ENCODE measurements around the gene TSPEAR.
A peak's percentile ranks its signal among the peaks of the same experiment; 100 is the strongest.
"Not testable (repeated sequence)": the region's sequence is repeated elsewhere in the genome, so short reads cannot be mapped to it uniquely, and the experiment has no call there.

The TSPEAR gene

DNA sequence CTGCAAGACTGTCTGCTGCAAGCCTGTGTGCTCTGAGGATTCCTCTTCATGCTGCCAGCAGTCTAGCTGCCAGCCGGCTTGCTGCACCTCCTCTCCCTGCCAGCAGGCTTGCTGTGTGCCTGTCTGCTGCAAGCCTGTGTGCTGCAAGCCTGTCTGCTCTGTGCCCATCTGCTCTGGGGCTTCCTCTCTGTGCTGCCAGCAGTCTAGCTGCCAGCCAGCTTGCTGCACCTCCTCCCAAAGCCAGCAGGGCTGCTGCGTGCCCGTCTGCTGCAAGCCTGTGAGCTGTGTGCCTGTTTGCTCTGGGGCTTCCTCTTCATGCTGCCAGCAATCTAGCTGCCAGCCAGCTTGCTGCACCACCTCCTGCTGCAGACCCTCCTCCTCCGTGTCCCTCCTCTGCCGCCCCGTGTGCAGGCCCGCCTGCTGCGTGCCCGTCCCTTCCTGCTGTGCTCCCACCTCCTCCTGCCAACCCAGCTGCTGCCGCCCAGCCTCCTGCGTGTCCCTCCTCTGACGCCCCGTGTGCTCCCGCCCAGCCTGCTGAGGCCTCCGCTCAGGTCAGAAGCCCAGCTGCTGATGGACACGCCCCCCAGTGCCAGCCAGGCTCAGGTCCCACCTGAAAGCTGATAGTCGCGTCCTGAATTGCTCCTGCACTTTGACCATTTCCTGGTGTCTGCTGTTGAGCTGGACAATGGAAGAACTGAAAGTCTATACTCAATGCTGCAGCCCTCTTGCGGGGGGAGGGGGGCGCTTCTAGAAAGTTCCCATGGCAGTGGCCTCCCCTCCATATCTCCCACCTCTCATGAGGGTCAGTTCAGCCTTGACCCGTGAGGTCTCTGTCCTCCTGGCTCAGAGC, 136.7 kb downstream of the TSPEAR start:
- Mint-ChIP-seq H3K4me3 (no peak overlapping the region), H3K9me3 (peaks cover 22% of the 10 kb centered on the region), H3K27me3 (ENCODE audit: low read depth) (no peaks in the 10 kb centered on the region), H3K4me1 (ENCODE audit: low read depth) (no peaks in the 10 kb centered on the region), H3K36me3 (ENCODE audit: low read depth) (no peaks in the 10 kb centered on the region), H3K27ac (no peak overlapping the region)
- DNase-seq (ENCODE audit: low spot score) = no peak

DNA sequence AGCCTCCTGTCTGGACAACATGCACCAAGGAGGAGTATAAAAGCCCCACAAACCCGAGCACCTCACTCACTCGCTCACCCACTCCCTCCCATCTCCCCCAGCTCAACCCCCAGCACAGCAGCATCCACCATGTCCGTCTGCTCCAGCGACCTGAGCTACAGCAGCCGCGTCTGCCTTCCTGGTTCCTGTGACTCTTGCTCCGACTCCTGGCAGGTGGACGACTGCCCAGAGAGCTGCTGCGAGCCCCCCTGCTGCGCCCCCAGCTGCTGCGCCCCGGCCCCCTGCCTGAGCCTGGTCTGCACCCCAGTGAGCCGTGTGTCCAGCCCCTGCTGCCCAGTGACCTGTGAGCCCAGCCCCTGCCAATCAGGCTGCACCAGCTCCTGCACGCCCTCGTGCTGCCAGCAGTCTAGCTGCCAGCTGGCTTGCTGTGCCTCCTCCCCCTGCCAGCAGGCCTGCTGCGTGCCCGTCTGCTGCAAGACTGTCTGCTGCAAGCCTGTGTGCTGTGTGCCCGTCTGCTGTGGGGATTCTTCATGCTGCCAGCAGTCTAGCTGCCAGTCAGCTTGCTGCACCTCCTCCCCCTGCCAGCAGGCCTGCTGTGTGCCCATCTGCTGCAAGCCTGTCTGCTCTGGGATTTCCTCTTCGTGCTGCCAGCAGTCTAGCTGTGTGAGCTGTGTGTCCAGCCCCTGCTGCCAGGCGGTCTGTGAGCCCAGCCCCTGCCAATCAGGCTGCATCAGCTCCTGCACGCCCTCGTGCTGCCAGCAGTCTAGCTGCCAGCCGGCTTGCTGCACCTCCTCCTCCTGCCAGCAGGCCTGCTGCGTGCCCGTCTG, 137.5 kb downstream of the TSPEAR start, which contains the start of gene KRTAP10-4:
TSS of gene KRTAP10-4 (plus strand) at position 100 of the 827 bp plus-strand sequence. CDS start at position 130, 30 bp downstream.
- H3K27ac Mint-ChIP-seq; H3K4me1 Mint-ChIP-seq (ENCODE audit: low read depth); H3K27me3 Mint-ChIP-seq (ENCODE audit: low read depth); H3K4me3 Mint-ChIP-seq; DNase-seq (ENCODE audit: low spot score); H3K36me3 Mint-ChIP-seq (ENCODE audit: low read depth): not testable (repeated sequence)
- peaks cover 18% of the 10 kb centered on the region for H3K9me3 Mint-ChIP-seq

DNA sequence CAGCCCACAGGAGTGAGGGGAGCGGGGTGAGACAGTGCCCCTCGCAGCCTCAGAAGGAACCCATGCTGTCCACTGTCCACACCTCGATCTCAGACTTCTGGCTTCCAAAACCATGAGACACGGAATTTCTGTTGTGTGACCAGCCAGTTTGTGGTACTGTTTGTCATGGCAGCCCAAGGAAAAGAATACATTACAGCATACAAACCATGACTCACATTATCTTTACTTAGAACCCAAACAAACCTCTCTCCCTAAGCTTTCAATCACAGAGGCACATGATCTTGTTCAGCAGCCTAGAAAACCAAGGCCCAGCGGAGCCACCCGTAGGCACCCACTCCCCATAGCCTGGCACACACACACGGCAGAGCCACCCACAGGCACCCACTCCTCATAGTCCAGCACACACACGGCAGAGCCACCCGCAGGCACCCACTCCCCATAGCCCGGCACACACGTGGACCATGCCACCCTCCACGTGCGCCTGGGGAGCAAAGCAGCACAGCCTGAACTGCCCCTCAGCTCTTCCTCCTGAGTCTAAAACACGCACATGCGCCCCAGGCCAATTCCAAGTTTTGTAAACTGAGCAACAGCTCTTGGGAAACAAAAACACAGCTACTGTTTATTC, 138.3 kb downstream of the TSPEAR start:
- H3K27ac Mint-ChIP-seq = no peak overlapping the region
- H3K4me3 Mint-ChIP-seq = no peak overlapping the region
- H3K36me3 Mint-ChIP-seq (ENCODE audit: low read depth) = no peaks in the 10 kb centered on the region
- no peaks in the 10 kb centered on the region for H3K4me1 Mint-ChIP-seq (ENCODE audit: low read depth)
- no peaks in the 10 kb centered on the region for H3K27me3 Mint-ChIP-seq (ENCODE audit: low read depth)
- peaks cover 15% of the 10 kb centered on the region for H3K9me3 Mint-ChIP-seq
- DNase-seq (ENCODE audit: low spot score) = no peak

DNA sequence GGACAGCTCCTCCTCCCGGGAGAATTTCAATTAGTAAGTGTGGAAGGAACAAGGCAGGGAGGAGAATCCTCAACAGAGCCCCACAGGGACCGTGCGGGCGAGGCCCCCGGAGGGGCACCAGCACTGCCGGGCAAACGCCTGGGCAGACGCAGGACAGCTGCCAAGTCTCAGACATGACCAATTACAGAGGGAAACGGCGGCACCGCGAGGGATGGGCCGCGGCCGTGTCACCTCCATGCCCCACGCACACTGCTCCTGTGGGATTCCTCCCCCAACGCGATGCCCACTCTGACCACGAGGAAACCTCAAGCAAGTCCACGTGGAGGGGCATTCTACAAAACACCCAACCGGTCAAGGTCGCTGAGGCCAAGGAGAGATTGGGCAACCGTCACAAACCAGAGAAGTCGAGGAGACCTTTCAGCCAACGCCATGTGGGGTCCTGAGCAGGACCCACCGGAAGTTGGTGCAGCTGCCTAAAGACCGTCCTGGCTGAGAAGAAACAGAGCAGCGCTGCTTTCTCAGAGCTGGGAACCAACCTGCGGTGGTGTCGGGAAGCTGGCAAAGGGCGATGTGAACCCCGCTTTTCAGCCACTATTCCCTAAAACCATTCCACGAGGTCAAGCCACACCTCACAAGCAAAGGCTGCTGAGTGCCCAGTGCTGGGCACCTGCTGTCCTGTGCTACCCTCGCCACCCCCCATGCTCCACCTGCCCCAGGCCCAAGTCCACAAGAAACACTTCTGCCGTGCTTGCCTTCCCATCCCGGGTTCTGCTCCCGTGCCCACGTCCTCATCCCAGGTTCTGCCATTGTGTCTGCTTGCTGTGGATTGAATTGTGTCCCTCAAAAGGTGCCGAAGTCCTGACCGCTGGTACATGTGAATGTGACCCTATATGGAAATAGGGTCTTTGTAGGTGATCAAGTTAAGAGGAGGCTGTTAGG, 139.3 kb downstream of the TSPEAR start:
- Mint-ChIP-seq H3K4me3 (no peak overlapping the region), H3K36me3 (ENCODE audit: low read depth) (no peaks in the 10 kb centered on the region), H3K27ac (no peak overlapping the region), H3K4me1 (ENCODE audit: low read depth) (no peaks in the 10 kb centered on the region), H3K27me3 (ENCODE audit: low read depth) (peaks cover under 1% of the 10 kb centered on the region), H3K9me3 (peaks cover 6% of the 10 kb centered on the region)
- no peak for DNase-seq (ENCODE audit: low spot score)

DNA sequence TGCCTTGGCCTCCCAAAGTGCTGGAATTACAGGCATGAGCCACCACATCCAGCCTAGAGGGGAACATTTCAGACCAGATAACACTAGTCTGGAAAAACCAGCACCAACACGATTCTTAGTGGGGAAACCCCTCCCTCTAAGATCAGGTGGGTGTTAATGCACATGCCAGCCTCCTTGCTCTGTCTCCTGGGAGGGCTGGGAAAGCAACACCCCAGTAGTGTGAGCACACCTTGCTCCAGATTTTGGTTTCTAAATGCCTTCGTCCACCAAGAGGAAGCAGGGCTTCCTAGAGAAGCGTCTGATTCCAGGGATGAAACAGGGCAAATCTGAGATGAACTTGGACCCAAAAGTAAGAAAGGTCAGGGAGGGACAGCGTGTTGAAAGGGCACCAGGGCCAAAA, 140.1 kb downstream of the TSPEAR start:
- Mint-ChIP-seq H3K9me3 (no peaks in the 10 kb centered on the region), H3K27me3 (ENCODE audit: low read depth) (peaks cover 3% of the 10 kb centered on the region), H3K4me1 (ENCODE audit: low read depth) (no peaks in the 10 kb centered on the region), H3K36me3 (ENCODE audit: low read depth) (no peaks in the 10 kb centered on the region), H3K4me3 (no peak overlapping the region), H3K27ac (no peak overlapping the region)
- DNase-seq (ENCODE audit: low spot score) = no peak

DNA sequence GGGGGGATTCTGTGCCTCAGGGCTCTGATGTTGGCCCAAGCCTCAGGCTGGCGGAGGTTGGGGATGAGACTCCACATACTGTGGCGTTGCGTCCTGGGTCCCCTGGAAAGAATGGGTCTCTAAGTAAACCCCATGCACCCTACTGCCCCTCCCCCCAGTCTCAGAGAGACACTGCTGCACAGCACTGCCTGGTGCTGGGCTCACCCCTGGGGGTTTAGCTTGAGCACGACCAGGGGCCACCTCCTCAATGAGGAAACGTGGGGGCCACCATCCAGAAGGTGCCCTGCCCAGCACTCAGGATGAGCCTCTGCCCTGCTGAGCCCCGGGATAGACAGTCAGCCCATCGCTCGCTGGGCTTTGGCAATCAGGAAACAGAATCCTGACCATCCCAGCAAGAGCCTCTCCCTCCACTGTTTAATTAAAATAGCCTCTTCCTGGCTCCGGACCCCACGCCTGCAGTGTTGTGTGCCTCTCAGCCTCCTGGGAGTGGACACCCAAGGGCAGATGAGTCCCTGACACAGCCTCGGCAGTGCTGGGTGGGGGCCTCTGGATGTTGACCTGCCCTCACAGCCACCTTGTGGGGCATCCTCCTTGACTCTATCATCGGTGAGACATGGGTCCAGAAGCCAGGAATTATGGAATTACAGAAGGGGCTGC, 141.4 kb downstream of the TSPEAR start:
- H3K27ac Mint-ChIP-seq = no peak overlapping the region
- no peaks in the 10 kb centered on the region for H3K36me3 Mint-ChIP-seq (ENCODE audit: low read depth)
- H3K9me3 Mint-ChIP-seq = no peaks in the 10 kb centered on the region
- no peak overlapping the region for H3K4me3 Mint-ChIP-seq
- H3K27me3 Mint-ChIP-seq (ENCODE audit: low read depth) = peaks cover 3% of the 10 kb centered on the region
- peaks cover 5% of the 10 kb centered on the region for H3K4me1 Mint-ChIP-seq (ENCODE audit: low read depth)
- DNase-seq (ENCODE audit: low spot score) = no peak

DNA sequence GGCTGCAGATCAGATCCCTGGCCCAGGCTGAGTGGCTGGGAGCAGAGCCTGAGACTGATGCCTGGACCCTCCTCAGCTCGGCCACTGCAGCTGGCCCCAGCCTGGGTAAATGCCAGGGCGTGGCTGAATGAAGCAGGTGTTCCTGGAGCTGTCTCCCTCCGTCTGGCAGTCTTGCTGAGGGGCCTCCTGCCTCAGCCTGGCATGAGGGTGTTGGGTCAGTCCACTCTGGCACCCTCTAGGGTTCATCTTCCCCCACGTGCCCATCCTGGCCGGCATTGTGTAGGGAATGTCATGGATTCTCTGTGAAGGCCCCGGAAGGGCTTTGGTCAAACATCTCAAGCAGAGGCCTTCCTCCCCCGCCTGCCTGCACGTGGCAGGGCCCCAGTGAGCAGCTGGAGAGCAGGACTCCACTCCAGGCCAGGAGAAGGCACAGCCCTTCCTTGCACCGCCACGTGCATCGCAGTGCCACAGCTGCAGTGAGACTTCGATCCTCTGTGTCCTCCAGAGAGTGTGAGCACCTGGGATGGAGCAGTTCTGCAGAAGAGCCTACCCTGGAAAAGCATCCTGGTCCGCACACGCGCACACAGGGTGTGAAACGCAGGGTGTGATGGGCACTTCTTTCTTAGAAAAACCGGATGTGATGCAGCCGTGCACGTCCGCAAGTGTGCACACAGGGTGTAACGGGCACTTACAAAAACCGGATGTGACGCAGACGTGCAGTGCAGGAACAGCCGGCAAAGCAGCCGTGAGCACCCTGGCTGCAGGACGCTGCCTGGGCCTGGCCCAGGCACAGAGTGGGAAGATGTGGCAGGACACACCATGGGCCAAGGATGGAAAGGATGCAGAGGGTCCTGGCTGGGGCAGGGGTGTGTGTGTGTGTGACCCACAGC, 142.5 kb downstream of the TSPEAR start:
- Mint-ChIP-seq H3K27ac (no peak overlapping the region), H3K27me3 (ENCODE audit: low read depth) (peaks cover 3% of the 10 kb centered on the region), H3K4me1 (ENCODE audit: low read depth) (peaks cover 10% of the 10 kb centered on the region), H3K9me3 (no peaks in the 10 kb centered on the region), H3K36me3 (ENCODE audit: low read depth) (no peaks in the 10 kb centered on the region), H3K4me3 (no peak overlapping the region)
- DNase-seq (ENCODE audit: low spot score) = no peak

DNA sequence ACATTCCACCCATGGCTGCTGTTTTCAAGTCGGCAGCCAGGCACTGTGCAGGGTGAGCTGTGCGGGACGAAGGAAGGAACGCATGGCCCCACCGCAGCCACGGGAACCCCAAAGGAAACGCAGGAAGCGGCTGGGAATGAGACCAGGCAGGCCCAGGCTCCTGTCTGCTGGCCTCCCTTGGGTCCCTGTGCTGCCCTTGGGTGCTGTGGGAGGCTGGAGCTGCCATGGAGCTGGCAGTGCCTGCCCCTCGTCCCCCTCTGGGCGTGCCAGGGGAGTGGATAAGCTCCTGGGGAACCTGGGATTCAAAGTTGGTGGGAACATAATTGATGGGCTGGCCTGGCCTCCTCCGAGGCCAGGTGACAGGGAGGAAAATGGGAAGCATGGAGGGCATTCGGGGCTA, 143.1 kb downstream of the TSPEAR start:
- no peak overlapping the region for H3K4me3 Mint-ChIP-seq
- no peak for DNase-seq (ENCODE audit: low spot score)
- H3K4me1 Mint-ChIP-seq (ENCODE audit: low read depth) = peaks cover 10% of the 10 kb centered on the region
- no peaks in the 10 kb centered on the region for H3K36me3 Mint-ChIP-seq (ENCODE audit: low read depth)
- H3K9me3 Mint-ChIP-seq = peaks cover 2% of the 10 kb centered on the region
- H3K27ac Mint-ChIP-seq = no peak overlapping the region
- peaks cover 4% of the 10 kb centered on the region for H3K27me3 Mint-ChIP-seq (ENCODE audit: low read depth)

DNA sequence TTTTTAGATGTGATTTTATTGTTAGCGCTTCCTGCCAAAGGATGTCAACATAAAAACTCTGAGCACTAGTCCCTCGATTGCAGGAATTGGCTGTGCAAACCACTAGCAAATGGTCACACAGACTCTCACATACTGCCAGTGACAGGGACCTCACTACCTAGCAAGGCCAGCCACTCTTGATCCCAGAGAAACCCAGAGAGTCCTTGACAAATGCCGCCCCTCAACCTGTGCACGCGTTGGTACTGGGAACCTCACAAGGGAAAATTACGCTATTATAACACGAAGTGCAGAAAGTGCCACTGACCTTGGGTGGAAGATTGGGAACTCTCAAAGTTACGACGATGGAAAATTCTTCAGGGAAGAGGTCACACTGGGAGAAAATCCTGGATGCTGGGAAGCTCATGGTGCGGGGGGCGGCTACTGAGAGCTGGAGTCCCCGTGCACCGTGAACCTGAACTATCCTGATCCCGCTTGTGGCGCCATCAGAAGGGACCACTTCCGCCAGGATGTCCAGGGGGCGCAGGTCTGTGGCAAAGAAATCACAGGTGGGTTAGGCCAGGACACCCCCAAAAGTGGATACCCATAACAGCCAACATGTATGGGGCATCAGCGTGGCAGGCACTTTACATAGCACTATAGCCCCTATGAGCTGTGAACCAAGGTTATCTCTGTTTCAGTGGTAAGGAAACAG, 143.7 kb downstream of the TSPEAR start:
- no peak overlapping the region for H3K27ac Mint-ChIP-seq
- H3K4me1 Mint-ChIP-seq (ENCODE audit: low read depth) = peaks cover 10% of the 10 kb centered on the region
- DNase-seq (ENCODE audit: low spot score) = no peak
- peaks cover 6% of the 10 kb centered on the region for H3K27me3 Mint-ChIP-seq (ENCODE audit: low read depth)
- H3K9me3 Mint-ChIP-seq = peaks cover 3% of the 10 kb centered on the region
- no peaks in the 10 kb centered on the region for H3K36me3 Mint-ChIP-seq (ENCODE audit: low read depth)
- H3K4me3 Mint-ChIP-seq = no peak overlapping the region

DNA sequence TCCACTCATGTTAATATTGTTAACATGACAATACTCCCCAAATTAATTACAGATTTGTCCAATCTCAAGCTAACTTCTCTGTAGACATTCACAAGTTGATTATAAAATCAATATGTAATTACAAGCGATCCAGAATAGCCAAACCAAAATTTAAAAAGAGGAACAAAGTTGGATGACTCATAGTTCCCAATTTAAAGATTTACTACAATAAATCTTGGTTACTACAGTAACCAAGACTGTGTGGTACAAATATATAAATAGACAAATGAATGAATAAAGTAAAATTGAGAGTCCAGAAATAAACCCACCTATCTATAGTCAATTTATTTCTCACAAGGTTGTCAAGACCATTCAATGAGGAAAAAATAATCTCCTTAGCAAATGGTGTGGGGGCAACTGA, 145.0 kb downstream of the TSPEAR start:
- no peak overlapping the region for H3K4me3 Mint-ChIP-seq
- H3K4me1 Mint-ChIP-seq (ENCODE audit: low read depth) = peaks cover 10% of the 10 kb centered on the region
- H3K9me3 Mint-ChIP-seq = peaks cover 3% of the 10 kb centered on the region
- H3K27me3 Mint-ChIP-seq (ENCODE audit: low read depth) = peaks cover 15% of the 10 kb centered on the region
- H3K36me3 Mint-ChIP-seq (ENCODE audit: low read depth) = no peaks in the 10 kb centered on the region
- no peak overlapping the region for H3K27ac Mint-ChIP-seq
- no peak for DNase-seq (ENCODE audit: low spot score)

DNA sequence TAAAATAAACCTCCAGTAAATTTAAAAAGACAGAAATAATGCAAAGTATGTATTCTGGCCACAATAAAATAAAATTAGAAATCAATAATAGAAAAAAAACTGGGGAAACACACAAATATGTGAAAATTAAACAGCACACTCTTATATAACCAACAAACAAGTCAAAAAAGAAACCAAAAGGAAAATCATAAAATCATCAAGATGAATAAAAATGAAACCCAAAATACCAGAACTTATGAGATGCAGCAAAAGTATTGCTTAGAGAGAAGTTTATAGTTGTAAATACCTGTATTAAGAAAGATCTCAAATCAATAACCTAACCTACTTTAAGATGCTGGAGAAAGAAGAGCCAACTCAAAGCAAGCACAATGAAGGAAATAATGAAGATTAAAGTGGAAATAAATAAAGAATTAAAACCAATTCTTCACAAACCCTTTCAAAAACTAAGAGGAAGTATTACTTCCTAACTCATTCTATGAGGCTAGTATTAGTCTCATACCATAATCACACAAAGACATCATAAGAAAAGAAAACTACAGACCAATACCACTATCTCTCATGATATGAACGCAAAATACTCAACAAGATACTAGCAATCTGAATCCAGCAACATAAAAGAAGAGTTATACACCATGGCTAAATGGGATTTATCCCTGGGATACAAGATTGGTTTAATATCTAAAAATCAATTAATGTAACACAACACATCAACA, 146.3 kb downstream of the TSPEAR start:
- Mint-ChIP-seq H3K4me3 (peak overlapping the region; percentile 52), H3K9me3 (peaks cover 7% of the 10 kb centered on the region), H3K27me3 (ENCODE audit: low read depth) (peaks cover 26% of the 10 kb centered on the region), H3K36me3 (ENCODE audit: low read depth) (no peaks in the 10 kb centered on the region), H3K4me1 (ENCODE audit: low read depth) (peaks cover 10% of the 10 kb centered on the region), H3K27ac (peak overlapping the region; percentile 79)
- no peak for DNase-seq (ENCODE audit: low spot score)

All from T-helper 2 cell treated with Interferon-gamma antibody and Interleukin-4, amounts not matched to agents 5 μg/mL and 100 μg/mL, for 36 hours (primary cell).